Dedifferentiated amniotic fluid mesenchymal stem cell (primary cell): ENCODE measurements around the gene AGFG1.

Experiments used
- DNase-seq: peaks from one replicate; pipeline ENCODE4 v3.0.0-alpha.2; 2016; ENCODE audit errors: extremely low spot score

The AGFG1 gene

GRCh38 chr2:227471924-227472264, at the start of gene AGFG1:
Gene AGFG1 (plus strand): TSS chr2:227472156. CDS start chr2:227472422, 266 bp downstream.
- peak; percentile 50 for DNase-seq

GRCh38 chr2:227423656-227424499, 48.1 kb upstream of the AGFG1 start:
- DNase-seq = no peak

GRCh38 chr2:227428731-227429285, 43.1 kb upstream of the AGFG1 start:
- DNase-seq = no peak

- no peak for DNase-seq
Observed at GRCh38 chr2:227430639-227431038, 41.3 kb upstream of the AGFG1 start.

- DNase-seq = no peak
Observed at GRCh38 chr2:227433171-227433570, 38.8 kb upstream of the AGFG1 start.

- no peak for DNase-seq
Observed at GRCh38 chr2:227436436-227437174, 35.4 kb upstream of the AGFG1 start.

GRCh38 chr2:227439214-227439613, 32.7 kb upstream of the AGFG1 start:
- no peak for DNase-seq

- no peak for DNase-seq
Observed at GRCh38 chr2:227442639-227443038, 29.3 kb upstream of the AGFG1 start.

- DNase-seq = no peak
Observed at GRCh38 chr2:227443889-227444568, 27.9 kb upstream of the AGFG1 start.

GRCh38 chr2:227447606-227448005, 24.4 kb upstream of the AGFG1 start:
- peak; percentile 51 for DNase-seq

GRCh38 chr2:227450311-227450841, 21.6 kb upstream of the AGFG1 start:
- DNase-seq = no peak

GRCh38 chr2:227450926-227451654, 20.9 kb upstream of the AGFG1 start:
- DNase-seq = no peak

- DNase-seq = no peak
Observed at GRCh38 chr2:227451655-227451992, 20.3 kb upstream of the AGFG1 start.

GRCh38 chr2:227453810-227454209, 18.1 kb upstream of the AGFG1 start:
- DNase-seq = no peak

- no peak for DNase-seq
Observed at GRCh38 chr2:227454323-227454860, 17.6 kb upstream of the AGFG1 start.

- no peak for DNase-seq
Observed at GRCh38 chr2:227455200-227455599, 16.8 kb upstream of the AGFG1 start.

GRCh38 chr2:227456102-227456501, 15.9 kb upstream of the AGFG1 start:
- DNase-seq = no peak

- DNase-seq = no peak
Observed at GRCh38 chr2:227456772-227457171, 15.2 kb upstream of the AGFG1 start.

GRCh38 chr2:227460070-227460485, 11.9 kb upstream of the AGFG1 start:
- DNase-seq = no peak

- DNase-seq = no peak
Observed at GRCh38 chr2:227460833-227461232, 11.1 kb upstream of the AGFG1 start.

- no peak for DNase-seq
Observed at GRCh38 chr2:227461811-227462461, 10.0 kb upstream of the AGFG1 start.
